Measurements from ENCODE around the gene TMEM176B. TPM values are rescaled to one million over a fixed set of nuclear protein-coding genes. Genes with fewer than 3 reads are reported as not detected.

Gene TMEM176B
- total RNA-seq, 2 experiments from 2014 or later: not detected

GRCh38 chr7:150746921-150747320 is 53.2 kb downstream of the TMEM176B start:
- Histone ChIP-seq H3K36me3 (ENCODE audit: insufficient read depth, low read length) (peaks cover 35% of the 10 kb centered on the region), H3K4me3 (ENCODE audit: low read length) (peak overlapping the region; percentile 31), H3K27ac (ENCODE audit: low read depth in 1 of 2, low read length in 2 of 2) (peak overlapping the region; percentile 65 to 69), H3K9me3 (ENCODE audit: control insufficient read depth in 1 of 2, insufficient read depth in 1 of 2, low read length in 2 of 2) (peaks cover 0 to 4% of the 10 kb centered on the region in 2 experiments), H3K27me3 (ENCODE audit: control insufficient read depth in 1 of 2, insufficient read depth in 2 of 2, low read length in 2 of 2) (no peaks in the 10 kb centered on the region), H3K4me1 (ENCODE audit: insufficient read depth, low read length) (peaks cover 92% of the 10 kb centered on the region)
- Mint-ChIP-seq H3K4me1 (ENCODE audit: low read depth) (peaks cover 97% of the 10 kb centered on the region), H3K9me3 (no peaks in the 10 kb centered on the region), H3K4me3 (peak overlapping the region; percentile 90), H3K27me3 (no peaks in the 10 kb centered on the region), H3K27ac (peak overlapping the region; percentile 87), H3K36me3 (ENCODE audit: low read depth) (peaks cover 42% of the 10 kb centered on the region)
- intact Hi-C loops (cut with DNase I, micrococcal nuclease): no loop called here
- DNase-seq (peak in 3 of 14 experiments; percentile 51 to 62 (median 59)), ATAC-seq (ENCODE audit: poor library complexity) (peak; percentile 40)
- POLR2A ChIA-PET: interaction anchor here (1.0 to 8.9 kb wide), 11 partner anchors 8 to 296 kb away, joined by 3 to 120 read pairs (median 10); partner anchors contain the start of genes GIMAP1, GIMAP4, GIMAP7 and GIMAP8
- CTCF ChIA-PET: interaction anchor here (0.7 kb wide), 1 partner anchor 115 kb away, joined by 3 read pairs; the partner anchor contains the start of gene GIMAP6
- TF ChIP-seq CTCF (IDR thresholded peaks at IDR 0.05): no peak

GRCh38 chr7:150745876-150746275 is 54.3 kb downstream of the TMEM176B start:
- H3K27me3 Mint-ChIP-seq: no peaks in the 10 kb centered on the region
- no peaks in the 10 kb centered on the region for H3K27me3 ChIP-seq (ENCODE audit: control insufficient read depth in 1 of 2, insufficient read depth in 2 of 2, low read length in 2 of 2)
- peak overlapping the region; percentile 65 for H3K4me3 ChIP-seq (ENCODE audit: low read length)
- peaks cover 95% of the 10 kb centered on the region for H3K4me1 ChIP-seq (ENCODE audit: insufficient read depth, low read length)
- H3K4me1 Mint-ChIP-seq (ENCODE audit: low read depth): peaks cover 100% of the 10 kb centered on the region
- H3K27ac Mint-ChIP-seq: peak overlapping the region; percentile 87
- ChIA-PET CTCF (interaction anchor here (1.1 to 1.3 kb wide), 2 partner anchors 177 to 297 kb away, joined by 3 to 5 read pairs; no protein-coding TSS in a partner anchor), POLR2A (interaction anchor here (0.6 to 8.9 kb wide), 12 partner anchors 9 to 295 kb away, joined by 3 to 120 read pairs (median 28); partner anchors contain the start of genes GIMAP1, GIMAP4, GIMAP7 and GIMAP8)
- H3K9me3 Mint-ChIP-seq: no peaks in the 10 kb centered on the region
- intact Hi-C loops (cut with DNase I, micrococcal nuclease): no loop called here
- H3K4me3 Mint-ChIP-seq: peak overlapping the region; percentile 99
- DNase-seq (no peak), ATAC-seq (ENCODE audit: poor library complexity) (no peak)
- H3K27ac ChIP-seq (ENCODE audit: low read depth in 1 of 2, low read length in 2 of 2): peak overlapping the region; percentile 56 to 79
- TF ChIP-seq CTCF (IDR thresholded peaks at IDR 0.05): no peak
- peaks cover 45% of the 10 kb centered on the region for H3K36me3 ChIP-seq (ENCODE audit: insufficient read depth, low read length)
- peaks cover 53% of the 10 kb centered on the region for H3K36me3 Mint-ChIP-seq (ENCODE audit: low read depth)
- H3K9me3 ChIP-seq (ENCODE audit: control insufficient read depth in 1 of 2, insufficient read depth in 1 of 2, low read length in 2 of 2): peaks cover 0 to 4% of the 10 kb centered on the region in 2 experiments

- peak overlapping the region; percentile 99 for H3K4me3 Mint-ChIP-seq
- no peaks in the 10 kb centered on the region for H3K27me3 Mint-ChIP-seq
- H3K9me3 ChIP-seq (ENCODE audit: control insufficient read depth in 1 of 2, insufficient read depth in 1 of 2, low read length in 2 of 2): peaks cover 0 to 4% of the 10 kb centered on the region in 2 experiments
- intact Hi-C loops (cut with DNase I, micrococcal nuclease): no loop called here
- H3K36me3 Mint-ChIP-seq (ENCODE audit: low read depth): peaks cover 61% of the 10 kb centered on the region
- H3K36me3 ChIP-seq (ENCODE audit: insufficient read depth, low read length): peaks cover 53% of the 10 kb centered on the region
- TF ChIP-seq CTCF (IDR thresholded peaks at IDR 0.05): no peak
- DNase-seq: peak in 1 of 14 experiments; percentile 43
- no peaks in the 10 kb centered on the region for H3K9me3 Mint-ChIP-seq
- peak overlapping the region; percentile 65 for H3K4me3 ChIP-seq (ENCODE audit: low read length)
- H3K27me3 ChIP-seq (ENCODE audit: control insufficient read depth in 1 of 2, insufficient read depth in 2 of 2, low read length in 2 of 2): no peaks in the 10 kb centered on the region
- peaks cover 89% of the 10 kb centered on the region for H3K4me1 ChIP-seq (ENCODE audit: insufficient read depth, low read length)
- peak overlapping the region; percentile 56 to 79 for H3K27ac ChIP-seq (ENCODE audit: low read depth in 1 of 2, low read length in 2 of 2)
- CTCF ChIA-PET: interaction anchor here (0.6 to 1.4 kb wide), 5 partner anchors 13 to 1722 kb away, joined by 3 to 5 read pairs (median 3); no protein-coding TSS in a partner anchor
- peaks cover 100% of the 10 kb centered on the region for H3K4me1 Mint-ChIP-seq (ENCODE audit: low read depth)
- POLR2A ChIA-PET: interaction anchor here (0.7 to 8.9 kb wide), 11 partner anchors 10 to 295 kb away, joined by 3 to 120 read pairs (median 39); partner anchors contain the start of genes GIMAP1, GIMAP2, GIMAP4 and GIMAP7
- peak overlapping the region; percentile 87 for H3K27ac Mint-ChIP-seq
- no peak for ATAC-seq (ENCODE audit: poor library complexity)
Measured at GRCh38 chr7:150745086-150745485, 55.1 kb downstream of the TMEM176B start.
